Stomach smooth muscle (tissue), 2 donors: ENCODE measurements around the gene HTT-AS.

ENCODE experiments used
- H3K27ac ChIP-seq: one replicate; pipeline ENCODE4 v1.7.0; 2013; ENCODE audit warnings: mild to moderate bottlenecking, low read length, inconsistent platforms
- H3K27me3 ChIP-seq, 2 donors: one replicate each; pipeline ENCODE4 v1.7.0; 2013; ENCODE audit warnings: low read length in 2 of 2; ENCODE audit not compliant: insufficient read depth in 2 of 2, control insufficient read depth in 1 of 2
- H3K36me3 ChIP-seq, 2 donors: one replicate each; pipeline ENCODE4 v1.7.0; 2013; ENCODE audit warnings: low read length in 2 of 2; ENCODE audit not compliant: control insufficient read depth in 2 of 2, insufficient read depth in 2 of 2
- H3K4me1 ChIP-seq: one replicate; pipeline ENCODE4 v1.7.0; 2013; ENCODE audit warnings: low read length; ENCODE audit not compliant: control insufficient read depth, insufficient read depth
- H3K4me3 ChIP-seq, 2 donors: one replicate each; pipeline ENCODE4 v1.7.0; 2013; ENCODE audit warnings: low read length in 2 of 2
- H3K9ac ChIP-seq, 2 donors: one replicate each; pipeline ENCODE4 v1.7.0; 2013; ENCODE audit warnings: low read length in 2 of 2, mild to moderate bottlenecking in 1 of 2
- H3K9me3 ChIP-seq, 2 donors: one replicate each; pipeline ENCODE4 v1.7.0; 2013; ENCODE audit warnings: low read length in 2 of 2; ENCODE audit not compliant: control insufficient read depth in 2 of 2
- donor health status: healthy.
- donor health status: Pancreatic carcinoma.

The HTT-AS gene

GRCh38 chr4:3025881-3026280, 48.5 kb downstream of the HTT-AS start:
- Histone ChIP-seq H3K4me1 (no peaks in the 10 kb centered on the region), H3K27me3 (no peaks in the 10 kb centered on the region), H3K9me3 (no peaks in the 10 kb centered on the region), H3K9ac (no peak overlapping the region), H3K36me3 (no peaks in the 10 kb centered on the region), H3K27ac (no peak overlapping the region), H3K4me3 (no peak overlapping the region)

- Histone ChIP-seq H3K4me3 (no peak overlapping the region), H3K9ac (no peak overlapping the region), H3K36me3 (no peaks in the 10 kb centered on the region), H3K27me3 (no peaks in the 10 kb centered on the region), H3K27ac (no peak overlapping the region), H3K4me1 (no peaks in the 10 kb centered on the region), H3K9me3 (no peaks in the 10 kb centered on the region)
Observed at GRCh38 chr4:3022651-3023050, 51.7 kb downstream of the HTT-AS start.

- H3K4me3 ChIP-seq: no peak overlapping the region
- no peaks in the 10 kb centered on the region for H3K36me3 ChIP-seq
- H3K4me1 ChIP-seq: no peaks in the 10 kb centered on the region
- H3K9me3 ChIP-seq: no peaks in the 10 kb centered on the region
- no peak overlapping the region for H3K27ac ChIP-seq
- H3K9ac ChIP-seq: no peak overlapping the region
- H3K27me3 ChIP-seq: no peaks in the 10 kb centered on the region
Observed at GRCh38 chr4:3022112-3022511, 52.2 kb downstream of the HTT-AS start.

- Histone ChIP-seq H3K4me3 (no peak overlapping the region), H3K27me3 (no peaks in the 10 kb centered on the region), H3K9me3 (no peaks in the 10 kb centered on the region), H3K27ac (no peak overlapping the region), H3K4me1 (no peaks in the 10 kb centered on the region), H3K9ac (no peak overlapping the region), H3K36me3 (no peaks in the 10 kb centered on the region)
Observed at GRCh38 chr4:3021627-3022026, 52.7 kb downstream of the HTT-AS start.

- no peaks in the 10 kb centered on the region for H3K9me3 ChIP-seq
- no peak overlapping the region for H3K4me3 ChIP-seq
- no peaks in the 10 kb centered on the region for H3K4me1 ChIP-seq
- no peak overlapping the region for H3K9ac ChIP-seq
- H3K27me3 ChIP-seq: no peaks in the 10 kb centered on the region
- no peaks in the 10 kb centered on the region for H3K36me3 ChIP-seq
- no peak overlapping the region for H3K27ac ChIP-seq
Observed at GRCh38 chr4:3021127-3021526, 53.2 kb downstream of the HTT-AS start.

DNA sequence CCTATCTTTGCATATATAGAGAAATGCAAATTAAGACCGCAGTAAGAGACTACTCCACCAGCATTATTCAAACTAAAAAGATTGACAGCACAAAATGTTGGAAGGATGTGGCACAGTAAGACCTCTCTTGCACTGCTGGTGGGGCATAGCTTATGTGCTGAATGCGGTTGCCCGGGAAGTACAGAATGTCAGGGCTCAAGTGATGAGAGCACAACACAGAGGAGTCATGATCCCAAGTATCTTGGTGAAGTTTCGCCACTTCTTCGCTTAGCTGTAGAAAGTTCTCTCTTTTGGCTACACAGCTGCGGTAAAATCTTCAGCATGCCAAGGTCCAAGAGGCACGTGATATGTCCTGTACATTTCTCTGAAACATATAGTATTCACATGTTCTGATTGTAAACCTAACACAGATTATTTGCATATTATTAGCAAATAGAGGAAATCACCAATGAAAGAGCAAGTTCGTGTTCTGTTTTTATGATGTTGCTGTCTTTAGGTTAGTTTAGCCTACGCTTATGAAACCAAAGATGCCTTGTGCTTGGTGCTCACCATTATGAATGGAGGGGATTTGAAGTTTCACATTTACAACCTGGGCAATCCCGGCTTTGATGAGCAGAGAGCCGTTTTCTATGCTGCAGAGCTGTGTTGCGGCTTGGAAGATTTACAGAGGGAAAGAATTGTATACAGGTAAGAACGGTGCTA, 55.0 kb downstream of the HTT-AS start:
- Histone ChIP-seq H3K4me1 (no peaks in the 10 kb centered on the region), H3K27me3 (no peaks in the 10 kb centered on the region), H3K4me3 (no peak overlapping the region), H3K9ac (no peak overlapping the region), H3K9me3 (no peaks in the 10 kb centered on the region), H3K36me3 (no peaks in the 10 kb centered on the region), H3K27ac (no peak overlapping the region)

DNA sequence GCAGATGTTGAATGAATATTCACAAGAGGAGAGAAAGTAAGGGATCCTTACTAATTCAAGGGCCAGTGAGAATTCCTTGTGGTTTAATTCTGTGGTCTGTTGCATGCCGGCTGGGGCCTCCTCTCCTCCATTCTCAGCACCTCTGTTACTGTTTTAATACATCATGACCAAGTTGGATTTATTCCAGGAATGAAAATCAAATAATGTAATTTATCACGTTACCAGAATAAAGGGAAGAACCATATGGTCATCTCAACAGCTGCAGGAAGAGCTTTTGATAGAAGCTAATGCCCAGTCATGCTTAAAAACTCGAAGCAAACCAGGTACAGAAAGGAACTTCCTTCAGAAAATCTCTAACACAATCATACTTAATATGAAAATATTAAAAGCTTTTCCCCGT, 56.8 kb downstream of the HTT-AS start:
- H3K27ac ChIP-seq: no peak overlapping the region
- no peak overlapping the region for H3K4me3 ChIP-seq
- no peaks in the 10 kb centered on the region for H3K36me3 ChIP-seq
- no peaks in the 10 kb centered on the region for H3K27me3 ChIP-seq
- H3K4me1 ChIP-seq: no peaks in the 10 kb centered on the region
- H3K9me3 ChIP-seq: no peaks in the 10 kb centered on the region
- H3K9ac ChIP-seq: no peak overlapping the region

DNA sequence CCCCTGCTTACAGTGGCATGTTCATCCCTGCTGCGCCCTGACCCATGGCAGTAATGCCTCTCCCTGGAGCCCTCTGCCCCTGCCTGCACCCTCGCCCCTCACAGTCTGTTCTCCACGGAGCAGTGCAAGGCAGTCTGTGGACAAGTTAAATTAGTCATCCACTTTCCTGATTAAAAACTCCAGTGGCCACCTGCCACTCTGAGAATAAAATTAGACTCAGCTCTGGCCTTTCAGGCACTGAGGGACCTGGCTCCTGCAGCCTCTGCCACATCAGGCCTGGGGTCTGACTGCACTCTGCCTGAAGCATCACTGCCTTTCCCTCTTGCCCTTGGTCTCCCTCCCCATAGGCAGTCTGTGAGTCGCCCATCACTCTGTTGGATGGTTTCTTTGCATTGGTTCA, 57.4 kb downstream of the HTT-AS start:
- H3K4me3 ChIP-seq: no peak overlapping the region
- no peaks in the 10 kb centered on the region for H3K36me3 ChIP-seq
- H3K27me3 ChIP-seq: no peaks in the 10 kb centered on the region
- H3K9me3 ChIP-seq: no peaks in the 10 kb centered on the region
- no peak overlapping the region for H3K9ac ChIP-seq
- no peak overlapping the region for H3K27ac ChIP-seq
- H3K4me1 ChIP-seq: no peaks in the 10 kb centered on the region

DNA sequence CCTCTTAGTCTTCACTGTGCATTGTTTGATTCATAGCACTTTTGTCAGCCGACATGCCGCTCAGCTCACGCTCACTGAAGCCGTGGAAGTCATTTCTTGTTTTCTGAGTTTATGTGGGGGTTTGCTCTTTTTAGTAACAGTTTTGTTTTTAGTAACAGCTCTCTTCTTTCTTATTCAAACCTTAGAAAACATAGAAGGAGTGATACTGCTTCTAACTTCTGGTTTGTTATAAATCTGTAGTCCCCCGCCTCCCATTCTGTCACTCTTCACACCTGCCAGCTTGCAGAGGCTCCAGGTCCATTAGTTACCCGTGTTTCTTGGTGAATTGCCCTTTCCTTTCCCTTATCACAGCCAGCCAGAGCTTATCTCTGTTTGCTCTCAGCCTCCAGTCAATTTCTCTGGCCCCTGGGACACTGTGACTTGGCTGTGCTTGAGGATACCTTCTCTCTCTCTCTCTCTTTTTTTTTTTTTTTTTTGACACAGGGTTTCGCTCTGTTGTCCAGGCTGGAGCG, 60.4 kb downstream of the HTT-AS start:
- no peaks in the 10 kb centered on the region for H3K36me3 ChIP-seq

More for the DNA sequence above, 60.4 kb downstream of the HTT-AS start:
- no peak overlapping the region for H3K9ac ChIP-seq
- no peak overlapping the region for H3K27ac ChIP-seq
- H3K9me3 ChIP-seq: no peaks in the 10 kb centered on the region
- H3K27me3 ChIP-seq: no peaks in the 10 kb centered on the region
- H3K4me3 ChIP-seq: no peak overlapping the region
- H3K4me1 ChIP-seq: no peaks in the 10 kb centered on the region
